Spleen (tissue), 7 donors: ENCODE results near the gene ABCA8.

ENCODE experiments used
- POLR2A ChIP-seq, 3 donors: fragments of 450-650 bp; IDR thresholded peaks; one replicate each; pipeline ENCODE4 v1.5.1; 2017; ENCODE audit warnings: antibody characterized with exemption in 3 of 3, mild to moderate bottlenecking in 1 of 3
- POLR2AphosphoS5 ChIP-seq, 3 donors: sonication (generic); formaldehyde crosslinking; IDR thresholded peaks; one replicate each; pipeline ENCODE4 v1.5.1; 2017; ENCODE audit warnings: antibody characterized with exemption in 3 of 3
- TF ChIP-seq, protein P1 (sequence below), 11 experiments: fragments of 200-600 bp in 7 of 11; fragments of 450-650 bp in 4 of 11; sonication (generic) in 4 of 11; IDR thresholded peaks in 8 of 11; conservative IDR thresholded peaks in 3 of 11; 1 replicate in 7 of 11; 2 replicates in 4 of 11; pipeline versions ENCODE4 v1.4.0 to v1.8.0; 2016 to 2021; ENCODE audit warnings: antibody characterized with exemption in 11 of 11, inconsistent platforms in 4 of 11, mild to moderate bottlenecking in 1 of 11
- donor health status: DM: no; HTN: no; CAD: no; lungs with moderate emphysema.
- donor health status: DM: no; HTN: no; CAD: no.
- donor health status: DM: no; HTN: no; CAD: no.

GRCh38 chr17:68963958-68964357 lies 8.8 kb upstream of the ABCA8 start:
- TF ChIP-seq, protein P1, sequence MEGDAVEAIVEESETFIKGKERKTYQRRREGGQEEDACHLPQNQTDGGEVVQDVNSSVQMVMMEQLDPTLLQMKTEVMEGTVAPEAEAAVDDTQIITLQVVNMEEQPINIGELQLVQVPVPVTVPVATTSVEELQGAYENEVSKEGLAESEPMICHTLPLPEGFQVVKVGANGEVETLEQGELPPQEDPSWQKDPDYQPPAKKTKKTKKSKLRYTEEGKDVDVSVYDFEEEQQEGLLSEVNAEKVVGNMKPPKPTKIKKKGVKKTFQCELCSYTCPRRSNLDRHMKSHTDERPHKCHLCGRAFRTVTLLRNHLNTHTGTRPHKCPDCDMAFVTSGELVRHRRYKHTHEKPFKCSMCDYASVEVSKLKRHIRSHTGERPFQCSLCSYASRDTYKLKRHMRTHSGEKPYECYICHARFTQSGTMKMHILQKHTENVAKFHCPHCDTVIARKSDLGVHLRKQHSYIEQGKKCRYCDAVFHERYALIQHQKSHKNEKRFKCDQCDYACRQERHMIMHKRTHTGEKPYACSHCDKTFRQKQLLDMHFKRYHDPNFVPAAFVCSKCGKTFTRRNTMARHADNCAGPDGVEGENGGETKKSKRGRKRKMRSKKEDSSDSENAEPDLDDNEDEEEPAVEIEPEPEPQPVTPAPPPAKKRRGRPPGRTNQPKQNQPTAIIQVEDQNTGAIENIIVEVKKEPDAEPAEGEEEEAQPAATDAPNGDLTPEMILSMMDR (IDR thresholded peaks at IDR 0.05 in 8 of 11, conservative IDR thresholded peaks at IDR 0.05 in 3 of 11): no peak
- TF ChIP-seq POLR2A (IDR thresholded peaks at IDR 0.05): no peak
- TF ChIP-seq POLR2AphosphoS5 (IDR thresholded peaks at IDR 0.05): no peak
